SK-N-SH (cell line): ENCODE measurements around the gene ENKUR. TPM values are rescaled to one million over a fixed set of nuclear protein-coding genes. Genes with fewer than 3 reads are reported as not detected.
A peak's percentile ranks its signal among the peaks of the same experiment; 100 is the strongest.

ENCODE experiments used
- CTCF ChIA-PET: fragments of 300-600, 350-600 bp; formaldehyde crosslinking; extraction: SDS; loops from one replicate; lab custom pipeline; 2021; lab: Yijun Ruan, JAX
- POLR2A ChIA-PET: fragments of 350-600 bp; sonication (Branson Sonifier 250); formaldehyde crosslinking; extraction: SDS; loops from one replicate; lab custom pipeline; 2020; ENCODE audit warnings: antibody characterized with exemption, inconsistent platforms; lab: Yijun Ruan, JAX
- DNase-seq: peaks from one replicate; pipeline ENCODE4 v3.0.0; 2012
- H2AFZ ChIP-seq: fragments of 200-600 bp; sonication (generic); 2 replicates; pipeline ENCODE4 v1.8.1; 2016; ENCODE audit warnings: antibody characterized with exemption, mild to moderate bottlenecking, low read depth
- H3F3A ChIP-seq: fragments of 200-600 bp; sonication (generic); replicated peaks from 2 replicates; pipeline ENCODE3; 2016; ENCODE audit warnings: antibody characterized with exemption, mild to moderate bottlenecking; ENCODE audit not compliant: insufficient read depth
- H3K27ac ChIP-seq, 2 experiments: fragments of 200-500 bp in 1 of 2; fragments of 200-600 bp in 1 of 2; sonication (Bioruptor generic) in 1 of 2; sonication (generic), shearing (Covaris generic) in 1 of 2; 2 replicates each; pipeline versions ENCODE4 v1.5.1 to v1.6.1; 2014 to 2016; ENCODE audit warnings: low read depth in 2 of 2, inconsistent platforms in 1 of 2, low read length in 1 of 2, mild to moderate bottlenecking in 1 of 2, mixed read lengths in 1 of 2
- H3K27me3 ChIP-seq: fragments of 200-600 bp; sonication (generic), shearing (Covaris generic); 2 replicates; pipeline ENCODE4 v1.6.1; 2016; ENCODE audit warnings: mixed run types; ENCODE audit not compliant: insufficient read depth
- H3K36me3 ChIP-seq, 2 experiments: fragments of 200-500 bp in 1 of 2; fragments of 200-600 bp in 1 of 2; sonication (Bioruptor generic) in 1 of 2; sonication (generic) in 1 of 2; replicated peaks in 1 of 2; 2 replicates each; pipeline versions ENCODE3 to v1.5.1; 2014 to 2016; ENCODE audit warnings: low read length in 1 of 2, mild to moderate bottlenecking in 1 of 2; ENCODE audit not compliant: insufficient read depth in 2 of 2, control insufficient read depth in 1 of 2
- H3K4me1 ChIP-seq, 2 experiments: fragments of 200-500 bp in 1 of 2; fragments of 200-600 bp in 1 of 2; sonication (Bioruptor generic) in 1 of 2; sonication (generic), shearing (Covaris generic) in 1 of 2; 2 replicates each; pipeline versions ENCODE4 v1.5.1 to v1.6.1; 2014 to 2016; ENCODE audit warnings: low read depth in 1 of 2, low read length in 1 of 2, mixed run types in 1 of 2; ENCODE audit not compliant: insufficient read depth in 2 of 2, control insufficient read depth in 1 of 2
- H3K4me2 ChIP-seq: fragments of 200-600 bp; sonication (generic), shearing (Covaris generic); 2 replicates; pipeline ENCODE4 v1.6.1; 2017; ENCODE audit warnings: mixed run types
- H3K4me3 ChIP-seq, 2 experiments: fragments of 200-500 bp in 1 of 2; fragments of 200-600 bp in 1 of 2; sonication (Bioruptor generic) in 1 of 2; sonication (generic), shearing (Covaris generic) in 1 of 2; 2 replicates each; pipeline versions ENCODE4 v1.5.1 to v1.8.1; 2014 to 2016; ENCODE audit warnings: low read depth in 2 of 2, inconsistent platforms in 1 of 2, low read length in 1 of 2, mild to moderate bottlenecking in 1 of 2, mixed read lengths in 1 of 2, moderate library complexity in 1 of 2
- H3K79me2 ChIP-seq: fragments of 200-600 bp; sonication (generic); 2 replicates; pipeline ENCODE4 v1.8.1; 2017; ENCODE audit warnings: mild to moderate bottlenecking; ENCODE audit not compliant: insufficient read depth
- H3K9ac ChIP-seq: fragments of 200-600 bp; sonication (generic); 2 replicates; pipeline ENCODE4 v1.6.1; 2017; ENCODE audit warnings: mixed run types
- H3K9me2 ChIP-seq: fragments of 200-600 bp; sonication (generic); 2 replicates; pipeline ENCODE4 v1.6.1; 2017; ENCODE audit warnings: mixed run types
- H3K9me3 ChIP-seq: fragments of 200-600 bp; sonication (generic); 2 replicates; pipeline ENCODE4 v1.6.1; 2017; ENCODE audit warnings: mixed run types, mild to moderate bottlenecking, moderate library complexity
- H4K20me1 ChIP-seq: fragments of 200-600 bp; sonication (generic); 2 replicates; pipeline ENCODE4 v1.6.1; 2017; ENCODE audit warnings: mild to moderate bottlenecking, mixed run types; ENCODE audit not compliant: insufficient read depth
- CHD2 ChIP-seq: fragments of 150-350 bp; IDR thresholded peaks from 2 replicates; pipeline ENCODE4 v1.6.1; 2018; ENCODE audit warnings: low read length; ENCODE audit not compliant: partially characterized antibody
- EP300 ChIP-seq, 2 experiments: IDR thresholded peaks; 2 replicates each; pipeline versions ENCODE4 v1.4.0 to v1.6.1; 2012; ENCODE audit warnings: borderline replicate concordance in 1 of 2, low read depth in 1 of 2, low read length in 1 of 2
- FOSL2 ChIP-seq: IDR thresholded peaks from 2 replicates; pipeline ENCODE4 v1.4.0; 2012; ENCODE audit warnings: low read depth, mild to moderate bottlenecking, moderate library complexity, borderline replicate concordance
- GABPA ChIP-seq: IDR thresholded peaks from 2 replicates; pipeline ENCODE4 v1.4.0; 2012; ENCODE audit warnings: low read depth, mild to moderate bottlenecking
- IRF3 ChIP-seq: fragments of 150-350 bp; IDR thresholded peaks from 2 replicates; pipeline ENCODE4 v1.6.1; 2016; ENCODE audit warnings: mild to moderate bottlenecking, low read depth, low read length
- JUND ChIP-seq: IDR thresholded peaks from 2 replicates; pipeline ENCODE4 v1.4.0; 2012
- MAX ChIP-seq: IDR thresholded peaks from 2 replicates; pipeline ENCODE4 v1.4.0; 2012; ENCODE audit warnings: low read depth
- MEF2A ChIP-seq: IDR thresholded peaks from 2 replicates; pipeline ENCODE4 v1.4.0; 2012; ENCODE audit warnings: low read depth, borderline replicate concordance
- MXI1 ChIP-seq: IDR thresholded peaks from 2 replicates; pipeline ENCODE4 v1.6.1; 2012; ENCODE audit warnings: mild to moderate bottlenecking, low read depth, low read length, improper control_type of control experiment
- NFIC ChIP-seq: IDR thresholded peaks from 2 replicates; pipeline ENCODE4 v1.4.0; 2012; ENCODE audit warnings: borderline replicate concordance
- NRF1 ChIP-seq: IDR thresholded peaks from 2 replicates; pipeline ENCODE4 v1.6.1; 2012; ENCODE audit warnings: low read depth, mild to moderate bottlenecking, low read length
- PBX3 ChIP-seq: IDR thresholded peaks from 2 replicates; pipeline ENCODE4; 2012
- RAD21 ChIP-seq: IDR thresholded peaks from 2 replicates; pipeline ENCODE4 v1.6.1; 2012; ENCODE audit warnings: mild to moderate bottlenecking, low read length
- RCOR1 ChIP-seq: fragments of 150-350 bp; IDR thresholded peaks from 2 replicates; pipeline ENCODE4 v1.6.1; 2017; ENCODE audit warnings: antibody characterized with exemption, low read length
- REST ChIP-seq: IDR thresholded peaks from 2 replicates; pipeline ENCODE4 v1.6.1; 2012; ENCODE audit warnings: mild to moderate bottlenecking, low read depth, low read length, moderate library complexity
- RXRA ChIP-seq: IDR thresholded peaks from 2 replicates; pipeline ENCODE4 v1.4.0; 2012; ENCODE audit warnings: low read depth, mild to moderate bottlenecking, borderline replicate concordance
- SIN3A ChIP-seq: IDR thresholded peaks from 2 replicates; pipeline ENCODE4 v1.6.1; 2012; ENCODE audit warnings: low read depth, mild to moderate bottlenecking, low read length, moderate library complexity, borderline replicate concordance
- SMC3 ChIP-seq: IDR thresholded peaks from 2 replicates; pipeline ENCODE4 v1.6.1; 2012; ENCODE audit warnings: low read depth, low read length, improper control_type of control experiment
- TAF1 ChIP-seq: IDR thresholded peaks from 2 replicates; pipeline ENCODE4 v1.6.1; 2012; ENCODE audit warnings: low read depth, mild to moderate bottlenecking, low read length, moderate library complexity, borderline replicate concordance
- TCF12 ChIP-seq: IDR thresholded peaks from 2 replicates; pipeline ENCODE4 v1.4.0; 2012
- TEAD4 ChIP-seq: IDR thresholded peaks from 2 replicates; pipeline ENCODE4 v1.4.0; 2012; ENCODE audit warnings: mild to moderate bottlenecking, borderline replicate concordance; ENCODE audit not compliant: insufficient read depth
- USF2 ChIP-seq: fragments of 150-350 bp; IDR thresholded peaks from 2 replicates; pipeline ENCODE4 v1.6.1; 2017; ENCODE audit warnings: antibody characterized with exemption, low read length, low read depth, borderline replicate concordance
- YY1 ChIP-seq: IDR thresholded peaks from 2 replicates; pipeline ENCODE4 v1.4.0; 2012; ENCODE audit warnings: low read depth, mild to moderate bottlenecking
- ZBTB33 ChIP-seq: IDR thresholded peaks from 2 replicates; pipeline ENCODE4 v1.4.0; 2012; ENCODE audit warnings: low read depth, borderline replicate concordance
- WGBS: methylation state at CpG from one replicate; pipeline ENCODE4 v1.1.6; 2017; ENCODE audit warnings: low lambda C conversion rate; 5-methylcytosine and 5-hydroxymethylcytosine counted together
- polyA plus RNA-seq, 3 experiments: library from polyadenylated mRNA; depleted of rRNA; stranded (reverse); fragments of >200 nt; gene quantifications; 2 replicates each; pipeline ENCODE4 v1.2.3, GENCODE V29; 2012

The ENKUR gene
- polyA plus RNA-seq, 1 of the 3 experiments (the other 2 are of a cell fraction): 0.13 TPM

- no peak overlapping the region for H3K4me3 ChIP-seq
- CTCF ChIA-PET: interaction anchor here (0.8 to 1.3 kb wide), 3 partner anchors 9 to 305 kb away, joined by 3 read pairs; no protein-coding TSS in a partner anchor
- TF ChIP-seq PBX3 (peak; percentile 6; the same call in 1 of the 2 replicates), ZBTB33 (no peak), SMC3 (no peak), GABPA (no peak), REST (no peak), YY1 (no peak), USF2 (no peak), RXRA (no peak), CHD2 (no peak), RAD21 (no peak), IRF3 (no peak), NFIC (peak; percentile 38; the same call in 1 of the 2 replicates), FOSL2 (peak; percentile 81; the same call in 1 of the 2 replicates), TEAD4 (no peak), MAX (no peak), MEF2A (no peak), SIN3A (no peak), TAF1 (no peak), TCF12 (peak; percentile 63; the same call in 1 of the 2 replicates), MXI1 (no peak), RCOR1 (no peak), NRF1 (no peak), EP300 (IDR thresholded peaks at IDR 0.05; ENCODE audit: borderline replicate concordance in 1 of 2, low read depth in 1 of 2, low read length in 1 of 2) (0 out of 4 replicates have a peak, but pooled peaks of 1 of the 2 experiments have one; percentile 36), JUND (peak; percentile 46)
These were observed 68.5 kb downstream of the ENKUR start for GRCh38 chr10:24947304-24948097.

More at GRCh38 chr10:24947304-24948097, 68.5 kb downstream of the ENKUR start:
- Histone ChIP-seq H3K9ac (peak overlapping the region; percentile 23; the same call in 1 of the 2 replicates), H3K4me2 (peak overlapping the region; percentile 52; the same call in 1 of the 2 replicates), H3K27me3 (no peaks in the 10 kb centered on the region), H3K9me2 (no peaks in the 10 kb centered on the region), H3K79me2 (no peaks in the 10 kb centered on the region), H3F3A (peaks cover 15% of the 10 kb centered on the region), H4K20me1 (no peaks in the 10 kb centered on the region), H2AFZ (no peak overlapping the region), H3K36me3 (no peaks in the 10 kb centered on the region), H3K27ac (peak overlapping the region in 1 of 2 experiments; percentile 86; a peak in 2 of 4 replicates), H3K9me3 (no peaks in the 10 kb centered on the region), H3K4me1 (peaks cover 10 to 11% of the 10 kb centered on the region in 2 experiments; a peak in 3 of 4 replicates)
- POLR2A ChIA-PET: no interaction called here
- no peak for DNase-seq
- 52% methylated on average over 4 of the region's 4 CpGs for WGBS
